ENCODE results near the gene ADAMTSL1.

GRCh38 chr9:18548456-18548855 is 74.5 kb downstream of the ADAMTSL1 start:
- TF ChIP-seq REST (IDR thresholded peaks at IDR 0.05; ENCODE audit: insufficient replicate concordance, low read depth), result no peak
- no peak for TF ChIP-seq CTCF (IDR thresholded peaks at IDR 0.05; ENCODE audit: insufficient read depth, low read length)

Data from HL-60 (cell line).